ENCODE measurements around the gene ZMYM2.

DNA sequence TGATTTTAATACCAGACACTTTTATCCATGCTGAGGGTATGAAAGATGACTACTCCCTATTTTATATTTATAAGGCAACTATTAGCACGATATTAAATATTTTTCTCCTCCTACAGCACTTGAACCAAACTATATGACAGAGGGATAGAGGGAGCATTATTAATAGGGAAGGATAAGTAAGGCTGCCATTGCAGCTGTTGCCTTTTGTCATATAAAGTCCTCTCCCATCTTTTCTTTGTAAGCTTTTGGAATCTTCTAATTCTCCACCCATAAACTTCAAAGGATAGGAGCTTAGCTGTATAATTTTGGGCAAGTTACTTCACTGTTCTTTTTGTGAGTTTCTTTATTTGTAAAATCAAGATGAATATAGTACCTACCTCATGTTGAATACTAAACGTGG lies 95.4 kb downstream of the ZMYM2 start:
- TF ChIP-seq EZH2phosphoT487 (IDR thresholded peaks at IDR 0.05; ENCODE audit: low read length) (no peak), EZH2 (optimal IDR thresholded peaks at IDR 0.05; ENCODE audit: low read depth, low read length) (no peak)
- TF ChIP-seq, protein P1, sequence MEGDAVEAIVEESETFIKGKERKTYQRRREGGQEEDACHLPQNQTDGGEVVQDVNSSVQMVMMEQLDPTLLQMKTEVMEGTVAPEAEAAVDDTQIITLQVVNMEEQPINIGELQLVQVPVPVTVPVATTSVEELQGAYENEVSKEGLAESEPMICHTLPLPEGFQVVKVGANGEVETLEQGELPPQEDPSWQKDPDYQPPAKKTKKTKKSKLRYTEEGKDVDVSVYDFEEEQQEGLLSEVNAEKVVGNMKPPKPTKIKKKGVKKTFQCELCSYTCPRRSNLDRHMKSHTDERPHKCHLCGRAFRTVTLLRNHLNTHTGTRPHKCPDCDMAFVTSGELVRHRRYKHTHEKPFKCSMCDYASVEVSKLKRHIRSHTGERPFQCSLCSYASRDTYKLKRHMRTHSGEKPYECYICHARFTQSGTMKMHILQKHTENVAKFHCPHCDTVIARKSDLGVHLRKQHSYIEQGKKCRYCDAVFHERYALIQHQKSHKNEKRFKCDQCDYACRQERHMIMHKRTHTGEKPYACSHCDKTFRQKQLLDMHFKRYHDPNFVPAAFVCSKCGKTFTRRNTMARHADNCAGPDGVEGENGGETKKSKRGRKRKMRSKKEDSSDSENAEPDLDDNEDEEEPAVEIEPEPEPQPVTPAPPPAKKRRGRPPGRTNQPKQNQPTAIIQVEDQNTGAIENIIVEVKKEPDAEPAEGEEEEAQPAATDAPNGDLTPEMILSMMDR (IDR thresholded peaks at IDR 0.05; ENCODE audit: low read length) = no peak
